Duodenal mucosa (tissue), 2 donors: Measurements from ENCODE around the gene MAN2A1.

ENCODE experiments used
- H3K27ac ChIP-seq: one replicate; pipeline ENCODE4 v1.7.0; 2013; ENCODE audit warnings: low read depth, low read length
- H3K27me3 ChIP-seq, 2 donors: one replicate each; pipeline ENCODE4 v1.7.0; 2013; ENCODE audit warnings: low read length in 2 of 2, control low read depth in 1 of 2; ENCODE audit not compliant: insufficient read depth in 2 of 2, control insufficient read depth in 1 of 2
- H3K36me3 ChIP-seq, 2 donors: one replicate each; pipeline ENCODE4 v1.7.0; 2013; ENCODE audit warnings: low read length in 2 of 2, control low read depth in 1 of 2; ENCODE audit not compliant: insufficient read depth in 2 of 2, control insufficient read depth in 1 of 2
- H3K4me1 ChIP-seq, 2 donors: one replicate each; pipeline ENCODE4 v1.7.0; 2013; ENCODE audit warnings: low read length in 2 of 2, control low read depth in 1 of 2; ENCODE audit not compliant: insufficient read depth in 2 of 2, control insufficient read depth in 1 of 2
- H3K4me3 ChIP-seq, 2 donors: one replicate each; pipeline ENCODE4 v1.7.0; 2013; ENCODE audit warnings: low read length in 2 of 2, low read depth in 1 of 2
- H3K9ac ChIP-seq, 2 donors: one replicate each; pipeline ENCODE4 v1.7.0; 2013; ENCODE audit warnings: low read length in 2 of 2, low read depth in 1 of 2
- H3K9me3 ChIP-seq, 2 donors: one replicate each; pipeline ENCODE4 v1.7.0; 2013; ENCODE audit warnings: low read length in 2 of 2, control low read depth in 1 of 2; ENCODE audit not compliant: control insufficient read depth in 1 of 2

Gene MAN2A1

GRCh38 chr5:109689740-109690241 is at the start of gene MAN2A1:
TSS of gene MAN2A1 (plus strand) at chr5:109689927. CDS start at chr5:109690418, 491 bp downstream.
- Histone ChIP-seq H3K36me3 (no peaks in the 10 kb centered on the region), H3K4me1 (peaks cover 22 to 35% of the 10 kb centered on the region in 2 donors), H3K4me3 (peak within 1 kb of the TSS; percentile 89 to 94), H3K9me3 (peaks cover 0 to 4% of the 10 kb centered on the region in 2 donors), H3K27ac (peak within 1 kb of the TSS; percentile 95), H3K9ac (peak within 1 kb of the TSS; percentile 93 to 97), H3K27me3 (no peaks in the 10 kb centered on the region)

- Histone ChIP-seq H3K27ac (no peak overlapping the region), H3K36me3 (no peaks in the 10 kb centered on the region), H3K9me3 (no peaks in the 10 kb centered on the region), H3K9ac (no peak overlapping the region), H3K27me3 (no peaks in the 10 kb centered on the region), H3K4me1 (no peaks in the 10 kb centered on the region), H3K4me3 (no peak overlapping the region)
Measured at GRCh38 chr5:109640976-109641375, 48.8 kb upstream of the MAN2A1 start.

GRCh38 chr5:109643791-109644350 is 45.9 kb upstream of the MAN2A1 start:
- Histone ChIP-seq H3K27me3 (no peaks in the 10 kb centered on the region), H3K27ac (no peak overlapping the region), H3K4me1 (no peaks in the 10 kb centered on the region), H3K9ac (no peak overlapping the region), H3K4me3 (no peak overlapping the region), H3K9me3 (no peaks in the 10 kb centered on the region), H3K36me3 (no peaks in the 10 kb centered on the region)

- H3K27ac ChIP-seq: no peak overlapping the region
- no peaks in the 10 kb centered on the region for H3K27me3 ChIP-seq
- H3K9ac ChIP-seq: no peak overlapping the region
- no peak overlapping the region for H3K4me3 ChIP-seq
- no peaks in the 10 kb centered on the region for H3K9me3 ChIP-seq
- H3K36me3 ChIP-seq: no peaks in the 10 kb centered on the region
- no peaks in the 10 kb centered on the region for H3K4me1 ChIP-seq
Measured at GRCh38 chr5:109644829-109645228, 44.9 kb upstream of the MAN2A1 start.

- Histone ChIP-seq H3K36me3 (no peaks in the 10 kb centered on the region), H3K9me3 (no peaks in the 10 kb centered on the region), H3K4me3 (no peak overlapping the region), H3K9ac (no peak overlapping the region), H3K27me3 (no peaks in the 10 kb centered on the region), H3K4me1 (no peaks in the 10 kb centered on the region), H3K27ac (no peak overlapping the region)
Measured at GRCh38 chr5:109645707-109646192, 44.0 kb upstream of the MAN2A1 start.

GRCh38 chr5:109649318-109649717 is 40.4 kb upstream of the MAN2A1 start:
- no peaks in the 10 kb centered on the region for H3K27me3 ChIP-seq
- H3K4me3 ChIP-seq: no peak overlapping the region
- H3K36me3 ChIP-seq: no peaks in the 10 kb centered on the region
- H3K9me3 ChIP-seq: no peaks in the 10 kb centered on the region
- H3K9ac ChIP-seq: no peak overlapping the region
- no peak overlapping the region for H3K27ac ChIP-seq
- H3K4me1 ChIP-seq: no peaks in the 10 kb centered on the region

- H3K36me3 ChIP-seq: no peaks in the 10 kb centered on the region
- no peaks in the 10 kb centered on the region for H3K27me3 ChIP-seq
- no peaks in the 10 kb centered on the region for H3K9me3 ChIP-seq
- H3K4me3 ChIP-seq: no peak overlapping the region
- H3K4me1 ChIP-seq: no peaks in the 10 kb centered on the region
- H3K9ac ChIP-seq: no peak overlapping the region
- no peak overlapping the region for H3K27ac ChIP-seq
Measured at GRCh38 chr5:109650493-109650892, 39.2 kb upstream of the MAN2A1 start.

GRCh38 chr5:109652096-109652495 is 37.6 kb upstream of the MAN2A1 start:
- H3K27me3 ChIP-seq: no peaks in the 10 kb centered on the region
- no peak overlapping the region for H3K27ac ChIP-seq

GRCh38 chr5:109653042-109653441 is 36.7 kb upstream of the MAN2A1 start:
- Histone ChIP-seq H3K9me3 (no peaks in the 10 kb centered on the region), H3K27me3 (no peaks in the 10 kb centered on the region), H3K9ac (no peak overlapping the region), H3K36me3 (no peaks in the 10 kb centered on the region), H3K27ac (no peak overlapping the region), H3K4me1 (no peaks in the 10 kb centered on the region), H3K4me3 (no peak overlapping the region)

More at GRCh38 chr5:109652096-109652495, 37.6 kb upstream of the MAN2A1 start:
- Histone ChIP-seq H3K9ac (no peak overlapping the region), H3K4me3 (no peak overlapping the region), H3K9me3 (no peaks in the 10 kb centered on the region), H3K4me1 (no peaks in the 10 kb centered on the region), H3K36me3 (no peaks in the 10 kb centered on the region)

- Histone ChIP-seq H3K4me1 (no peaks in the 10 kb centered on the region), H3K27ac (no peak overlapping the region), H3K9me3 (no peaks in the 10 kb centered on the region)
Measured at GRCh38 chr5:109653561-109654239, 36.0 kb upstream of the MAN2A1 start.

More at GRCh38 chr5:109653561-109654239, 36.0 kb upstream of the MAN2A1 start:
- no peak overlapping the region for H3K9ac ChIP-seq
- no peaks in the 10 kb centered on the region for H3K27me3 ChIP-seq
- no peak overlapping the region for H3K4me3 ChIP-seq
- H3K36me3 ChIP-seq: no peaks in the 10 kb centered on the region
